WTC11 (cell line): Measurements from ENCODE around the gene CLEC18B.

ENCODE experiments used
- ATF3 ChIP-seq: sonication (generic); formaldehyde crosslinking; conservative IDR thresholded peaks from 2 replicates; pipeline ENCODE4 v1.8.1; 2022; ENCODE audit warnings: mild to moderate bottlenecking, missing genetic modification reagents
- CTCF ChIP-seq: fragments of 200-600 bp; IDR thresholded peaks from 2 replicates; pipeline ENCODE4 v1.8.0; 2022; ENCODE audit warnings: antibody characterized with exemption
- E2F1 ChIP-seq: sonication (generic); formaldehyde crosslinking; IDR thresholded peaks from 2 replicates; pipeline ENCODE4 v1.8.0; 2022; ENCODE audit warnings: mild to moderate bottlenecking, missing genetic modification reagents
- ESRRA ChIP-seq: sonication (generic); formaldehyde crosslinking; IDR thresholded peaks from 2 replicates; pipeline ENCODE4 v1.8.1; 2022; ENCODE audit warnings: mild to moderate bottlenecking, missing genetic modification reagents, borderline replicate concordance
- MLX ChIP-seq: sonication (generic); formaldehyde crosslinking; IDR thresholded peaks from 2 replicates; pipeline ENCODE4 v1.8.1; 2023; ENCODE audit warnings: mild to moderate bottlenecking, missing genetic modification reagents, moderate library complexity
- NFYB ChIP-seq: sonication (generic); formaldehyde crosslinking; conservative IDR thresholded peaks from 2 replicates; pipeline ENCODE4 v1.8.0; 2022; ENCODE audit warnings: low read depth, missing genetic modification reagents
- PRDM15 ChIP-seq: sonication (generic); formaldehyde crosslinking; IDR thresholded peaks from 2 replicates; pipeline ENCODE4 v1.8.0; 2022; ENCODE audit warnings: missing genetic modification reagents
- PREB ChIP-seq: sonication (generic); formaldehyde crosslinking; IDR thresholded peaks from 2 replicates; pipeline ENCODE4 v1.8.1; 2022; ENCODE audit warnings: mild to moderate bottlenecking, missing genetic modification reagents, moderate library complexity, borderline replicate concordance
- STAT6 ChIP-seq: sonication (generic); formaldehyde crosslinking; conservative IDR thresholded peaks from 2 replicates; pipeline ENCODE4 v1.8.1; 2023; ENCODE audit warnings: mild to moderate bottlenecking, low read depth, missing genetic modification reagents, moderate library complexity
- TCF7 ChIP-seq: sonication (generic); formaldehyde crosslinking; IDR thresholded peaks from 2 replicates; pipeline ENCODE4 v1.8.0; 2022; ENCODE audit warnings: mild to moderate bottlenecking, low read depth, missing genetic modification reagents, moderate library complexity
- TP53 ChIP-seq: sonication (generic); formaldehyde crosslinking; IDR thresholded peaks from 2 replicates; pipeline ENCODE4 v1.8.1; 2023; ENCODE audit warnings: mild to moderate bottlenecking, missing genetic modification reagents
- ZBTB43 ChIP-seq: sonication (generic); formaldehyde crosslinking; IDR thresholded peaks from 2 replicates; pipeline ENCODE4 v1.8.1; 2023; ENCODE audit warnings: mild to moderate bottlenecking, missing genetic modification reagents
- ZNF121 ChIP-seq: sonication (generic); formaldehyde crosslinking; IDR thresholded peaks from 2 replicates; pipeline ENCODE4 v1.8.0; 2023; ENCODE audit warnings: missing genetic modification reagents
- ZNF232 ChIP-seq: sonication (generic); formaldehyde crosslinking; IDR thresholded peaks from 2 replicates; pipeline ENCODE4 v1.8.0; 2022; ENCODE audit warnings: mild to moderate bottlenecking, missing genetic modification reagents

- TF ChIP-seq CTCF (no peak), ZNF121 (CRISPR knock-in tag) (no peak), ESRRA (CRISPR knock-in tag) (no peak), ATF3 (CRISPR knock-in tag) (no peak), MLX (CRISPR knock-in tag) (no peak), PREB (CRISPR knock-in tag) (no peak), ZNF232 (CRISPR knock-in tag) (no peak), NFYB (CRISPR knock-in tag) (no peak), STAT6 (CRISPR knock-in tag) (no peak), TCF7 (CRISPR knock-in tag) (no peak), E2F1 (no peak), PRDM15 (no peak), TP53 (no peak), ZBTB43 (CRISPR knock-in tag) (no peak)
These were observed 18.4 kb upstream of the CLEC18B start for GRCh38 chr16:74439685-74440084.
